GM19239 (cell line): ENCODE measurements around the gene ANO6.

Experiments
- DNase-seq: peaks from one replicate; pipeline ENCODE4 v3.0.0; 2011; ENCODE audit warnings: low spot score; ENCODE audit not compliant: insufficient read length
- FAIRE-seq: peaks from 2 replicates; lab custom pipeline; 2011; peaks lifted over from hg19 to GRCh38; lab: Jason Lieb, UNC

ANO6 gene

GRCh38 chr12:45473636-45474035, 257.7 kb downstream of the ANO6 start:
- FAIRE-seq: no peak
- DNase-seq: no peak

GRCh38 chr12:45475594-45475993, 259.7 kb downstream of the ANO6 start:
- DNase-seq (no peak), FAIRE-seq (no peak)

- DNase-seq (no peak), FAIRE-seq (no peak)
Observed at GRCh38 chr12:45477526-45477925, 261.6 kb downstream of the ANO6 start.

GRCh38 chr12:45478931-45479330, 263.0 kb downstream of the ANO6 start:
- DNase-seq (no peak), FAIRE-seq (no peak)

- DNase-seq (no peak), FAIRE-seq (no peak)
Observed at GRCh38 chr12:45481746-45482145, 265.9 kb downstream of the ANO6 start.

GRCh38 chr12:45483571-45483970, 267.7 kb downstream of the ANO6 start:
- DNase-seq: no peak
- no peak for FAIRE-seq
